Neural progenitor cell (in vitro differentiated cells): ENCODE measurements around the gene SAMD11.
A peak's percentile ranks its signal among the peaks of the same experiment; 100 is the strongest.

ENCODE experiments used
- EZH2 ChIP-seq: fragments of 200-600 bp; sonication (generic); IDR thresholded peaks from 2 replicates; pipeline ENCODE4 v1.6.1; 2017; ENCODE audit warnings: antibody characterized with exemption, mild to moderate bottlenecking, moderate library complexity
- TF ChIP-seq, protein P1 (sequence below): fragments of 200-600 bp; sonication (generic); IDR thresholded peaks from 2 replicates; pipeline ENCODE4 v1.5.1; 2017; ENCODE audit warnings: antibody characterized with exemption, mild to moderate bottlenecking

- TF ChIP-seq, protein P1, sequence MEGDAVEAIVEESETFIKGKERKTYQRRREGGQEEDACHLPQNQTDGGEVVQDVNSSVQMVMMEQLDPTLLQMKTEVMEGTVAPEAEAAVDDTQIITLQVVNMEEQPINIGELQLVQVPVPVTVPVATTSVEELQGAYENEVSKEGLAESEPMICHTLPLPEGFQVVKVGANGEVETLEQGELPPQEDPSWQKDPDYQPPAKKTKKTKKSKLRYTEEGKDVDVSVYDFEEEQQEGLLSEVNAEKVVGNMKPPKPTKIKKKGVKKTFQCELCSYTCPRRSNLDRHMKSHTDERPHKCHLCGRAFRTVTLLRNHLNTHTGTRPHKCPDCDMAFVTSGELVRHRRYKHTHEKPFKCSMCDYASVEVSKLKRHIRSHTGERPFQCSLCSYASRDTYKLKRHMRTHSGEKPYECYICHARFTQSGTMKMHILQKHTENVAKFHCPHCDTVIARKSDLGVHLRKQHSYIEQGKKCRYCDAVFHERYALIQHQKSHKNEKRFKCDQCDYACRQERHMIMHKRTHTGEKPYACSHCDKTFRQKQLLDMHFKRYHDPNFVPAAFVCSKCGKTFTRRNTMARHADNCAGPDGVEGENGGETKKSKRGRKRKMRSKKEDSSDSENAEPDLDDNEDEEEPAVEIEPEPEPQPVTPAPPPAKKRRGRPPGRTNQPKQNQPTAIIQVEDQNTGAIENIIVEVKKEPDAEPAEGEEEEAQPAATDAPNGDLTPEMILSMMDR: no peak
- TF ChIP-seq EZH2: peak; percentile 80
Observed at GRCh38 chr1:934991-935750, 11.4 kb downstream of the SAMD11 start.
